Heart left ventricle (tissue), 13 donors: ENCODE results near the gene TUSC1.

ENCODE experiments used
- POLR2A ChIP-seq, 2 donors: fragments of 450-650 bp; IDR thresholded peaks; one replicate each; pipeline ENCODE4 v1.6.1; 2017; ENCODE audit warnings: antibody characterized with exemption in 2 of 2, mild to moderate bottlenecking in 2 of 2, moderate library complexity in 2 of 2
- TF ChIP-seq, protein P1 (sequence below), 12 donors: fragments of 200-600 bp; sonication (generic) in 4 of 12; IDR thresholded peaks; one replicate each; pipeline versions ENCODE4 v1.5.0 to v1.8.0; 2018 to 2022; ENCODE audit warnings: antibody characterized with exemption in 12 of 12, mild to moderate bottlenecking in 5 of 12
- donor health status: ischemic (EF 13 %, LVEDD 7.1; RV severe dilation, severe dysfunction).
- donor health status: DM: no; HTN: yes; CAD: no.
- donor health status: DM: no; HTN: no; CAD: no.
- donor health status: ischemic (EF 25% LVEDD 6.9; RV normal size, moderate dysfunction).
- donor health status: ischemic (EF 25% LVEDD 5.7; RV mildly dilated, moderate dysfunction).
- donor health status: ischemic (EF 35%, LVEDD 5.7; RV mildly dilated, moderate dysfunction).
- donor health status: nonischemic (EF 11% LVEDD 7.7; RV severe dilation, severe dysfunction).
- donor health status: DM: yes; HTN: yes; CAD: no.
- donor health status: PGD.
- donor health status: ischemic (EF 29% LVEDD 5.4; RV normal size, mild dysfunction).
- donor health status: nonischemic (EF 23%, LVEDD 6.1; RV moderate dilation, normal function).

DNA sequence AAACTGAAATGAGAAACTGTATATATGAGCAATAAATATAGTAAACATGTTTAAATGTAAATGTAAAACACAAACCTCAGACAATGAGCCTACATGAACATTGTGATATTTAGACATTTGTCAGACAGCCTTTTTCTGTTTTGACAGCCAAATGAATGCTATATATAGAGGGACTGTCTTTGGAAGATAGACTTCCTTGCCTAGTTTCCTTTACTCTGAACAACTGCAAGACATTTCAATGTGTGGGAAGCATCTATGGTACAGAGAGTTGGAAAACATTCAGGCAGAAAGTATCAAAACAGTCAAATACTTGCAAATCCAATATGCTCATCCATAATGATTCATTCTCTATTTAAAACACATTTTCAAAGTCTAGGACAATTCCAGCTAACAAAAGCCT lies 31.7 kb upstream of the TUSC1 start:
- TF ChIP-seq, protein P1, sequence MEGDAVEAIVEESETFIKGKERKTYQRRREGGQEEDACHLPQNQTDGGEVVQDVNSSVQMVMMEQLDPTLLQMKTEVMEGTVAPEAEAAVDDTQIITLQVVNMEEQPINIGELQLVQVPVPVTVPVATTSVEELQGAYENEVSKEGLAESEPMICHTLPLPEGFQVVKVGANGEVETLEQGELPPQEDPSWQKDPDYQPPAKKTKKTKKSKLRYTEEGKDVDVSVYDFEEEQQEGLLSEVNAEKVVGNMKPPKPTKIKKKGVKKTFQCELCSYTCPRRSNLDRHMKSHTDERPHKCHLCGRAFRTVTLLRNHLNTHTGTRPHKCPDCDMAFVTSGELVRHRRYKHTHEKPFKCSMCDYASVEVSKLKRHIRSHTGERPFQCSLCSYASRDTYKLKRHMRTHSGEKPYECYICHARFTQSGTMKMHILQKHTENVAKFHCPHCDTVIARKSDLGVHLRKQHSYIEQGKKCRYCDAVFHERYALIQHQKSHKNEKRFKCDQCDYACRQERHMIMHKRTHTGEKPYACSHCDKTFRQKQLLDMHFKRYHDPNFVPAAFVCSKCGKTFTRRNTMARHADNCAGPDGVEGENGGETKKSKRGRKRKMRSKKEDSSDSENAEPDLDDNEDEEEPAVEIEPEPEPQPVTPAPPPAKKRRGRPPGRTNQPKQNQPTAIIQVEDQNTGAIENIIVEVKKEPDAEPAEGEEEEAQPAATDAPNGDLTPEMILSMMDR (IDR thresholded peaks at IDR 0.05), result no peak
- TF ChIP-seq POLR2A (IDR thresholded peaks at IDR 0.05), result no peak
